IMR-90 (cell line): ENCODE data around the gene OSBPL6. TPM values are rescaled to one million over a fixed set of nuclear protein-coding genes. Genes with fewer than 3 reads are reported as not detected.

Source experiments
- ATAC-seq: fragments of 200-7000 bp; cut with Tn5 transposase; 2 replicates; pipeline ENCODE4 v1.9.1; 2020; ENCODE audit warnings: low read depth, mild to moderate bottlenecking, moderate library complexity
- BruUV-seq: library from RNA; stranded (reverse); fragments of 400-500 nt; replicated peaks from 2 replicates; lab custom pipeline; 2021; lab: Mats Ljungman, UMichigan
- CTCF ChIA-PET: fragments of 300-600 bp; formaldehyde crosslinking; extraction: SDS; loops from one replicate; lab custom pipeline; 2021; ENCODE audit warnings: antibody characterized with exemption; lab: Yijun Ruan, JAX
- POLR2A ChIA-PET: fragments of 300-600 bp; sonication (Branson Sonifier 250); formaldehyde crosslinking; loops from one replicate; lab custom pipeline; 2022; ENCODE audit warnings: antibody characterized with exemption; ENCODE audit not compliant: unreplicated experiment; lab: Charles Lee
- DNase-seq: peaks from one replicate; pipeline ENCODE4 v3.0.0; 2013
- H2AFZ ChIP-seq: replicated peaks from 2 replicates; pipeline ENCODE3; 2013; ENCODE audit warnings: low read length, mild to moderate bottlenecking; ENCODE audit not compliant: poor library complexity
- H2AK5ac ChIP-seq: 2 replicates; pipeline ENCODE4 v1.6.1; 2013; ENCODE audit warnings: low read depth, low read length, inconsistent platforms
- H2AK9ac ChIP-seq: replicated peaks from 2 replicates; pipeline ENCODE3; 2013; ENCODE audit warnings: mild to moderate bottlenecking, low read depth, low read length, moderate library complexity; ENCODE audit not compliant: poor library complexity
- H2BK120ac ChIP-seq: 2 replicates; pipeline ENCODE4 v1.6.1; 2013; ENCODE audit warnings: low read depth, low read length, inconsistent platforms
- H2BK15ac ChIP-seq: 3 replicates; pipeline ENCODE4 v1.6.1; 2013; ENCODE audit warnings: low read depth, low read length, inconsistent platforms
- H2BK20ac ChIP-seq: 2 replicates; pipeline ENCODE4 v1.6.1; 2013; ENCODE audit warnings: low read depth, mild to moderate bottlenecking, inconsistent platforms, low read length, moderate library complexity
- H2BK5ac ChIP-seq: 2 replicates; pipeline ENCODE4 v1.6.1; 2013; ENCODE audit warnings: mild to moderate bottlenecking, low read depth, low read length, inconsistent platforms; ENCODE audit not compliant: poor library complexity, severe bottlenecking
- H3K14ac ChIP-seq: replicated peaks from 2 replicates; pipeline ENCODE4 v1.6.1; 2013; ENCODE audit warnings: low read depth, low read length, inconsistent platforms
- H3K18ac ChIP-seq: 2 replicates; pipeline ENCODE4 v1.6.1; 2013; ENCODE audit warnings: low read depth, low read length, control low read depth
- H3K23ac ChIP-seq: 2 replicates; pipeline ENCODE4 v1.6.1; 2013; ENCODE audit warnings: low read depth, low read length, inconsistent platforms
- H3K27ac ChIP-seq: 2 replicates; pipeline ENCODE4 v1.5.1; 2013; ENCODE audit warnings: mild to moderate bottlenecking, control low read depth, low read length; ENCODE audit not compliant: insufficient read depth
- H3K27me3 ChIP-seq: 2 replicates; pipeline ENCODE4 v1.6.1; 2013; ENCODE audit warnings: low read length; ENCODE audit not compliant: control insufficient read depth, insufficient read depth
- H3K36me3 ChIP-seq: 2 replicates; pipeline ENCODE4 v1.6.1; 2013; ENCODE audit warnings: low read length, mixed read lengths; ENCODE audit not compliant: control insufficient read depth, insufficient read depth
- H3K4ac ChIP-seq: 2 replicates; pipeline ENCODE4 v1.6.1; 2013; ENCODE audit warnings: low read depth, low read length, inconsistent platforms
- H3K4me1 ChIP-seq: 2 replicates; pipeline ENCODE4 v1.6.1; 2013; ENCODE audit warnings: low read length, mixed read lengths; ENCODE audit not compliant: control insufficient read depth, insufficient read depth
- H3K4me2 ChIP-seq: 2 replicates; pipeline ENCODE4 v1.6.1; 2013; ENCODE audit warnings: low read depth, mild to moderate bottlenecking, control low read depth, low read length, moderate library complexity
- H3K4me3 ChIP-seq: 2 replicates; pipeline ENCODE4 v1.5.1; 2013; ENCODE audit warnings: low read depth, mild to moderate bottlenecking, control low read depth, low read length, moderate library complexity; ENCODE audit not compliant: insufficient read depth
- H3K56ac ChIP-seq: 2 replicates; pipeline ENCODE4 v1.6.1; 2013; ENCODE audit warnings: low read length, inconsistent platforms; ENCODE audit not compliant: insufficient read depth; ENCODE audit errors: extremely low read depth
- H3K79me1 ChIP-seq, 2 experiments: 2 replicates each; pipeline ENCODE4 v1.6.1; 2013; ENCODE audit warnings: low read length in 2 of 2, inconsistent platforms in 1 of 2, low read depth in 1 of 2
- H3K9ac ChIP-seq: 2 replicates; pipeline ENCODE4 v1.6.1; 2013; ENCODE audit warnings: low read depth, low read length, control low read depth
- H3K9me1 ChIP-seq: 2 replicates; pipeline ENCODE4 v1.6.1; 2013; ENCODE audit warnings: low read length, inconsistent platforms; ENCODE audit not compliant: insufficient read depth
- H3K9me3 ChIP-seq: 2 replicates; pipeline ENCODE4 v1.6.1; 2013; ENCODE audit warnings: low read length; ENCODE audit not compliant: control insufficient read depth, insufficient read depth
- H4K20me1 ChIP-seq: 2 replicates; pipeline ENCODE4 v1.6.1; 2013; ENCODE audit warnings: low read length, inconsistent platforms; ENCODE audit not compliant: insufficient read depth
- H4K5ac ChIP-seq: 2 replicates; pipeline ENCODE4 v1.6.1; 2013; ENCODE audit warnings: mild to moderate bottlenecking, low read depth, low read length, control low read depth
- H4K8ac ChIP-seq, 2 experiments: 2 replicates each; pipeline ENCODE4 v1.6.1; 2013; ENCODE audit warnings: low read depth in 2 of 2, low read length in 2 of 2, control low read depth in 1 of 2, inconsistent platforms in 1 of 2
- H4K91ac ChIP-seq: 2 replicates; pipeline ENCODE4 v1.6.1; 2013; ENCODE audit warnings: low read depth, low read length, inconsistent platforms; ENCODE audit not compliant: insufficient read depth
- CHD1 ChIP-seq: IDR thresholded peaks from 2 replicates; pipeline ENCODE4 v1.6.1; 2012; ENCODE audit warnings: low read depth, low read length, improper control_type of control experiment
- FOS ChIP-seq: fragments of 150-350 bp; IDR thresholded peaks from 2 replicates; pipeline ENCODE4 v1.6.1; 2016; ENCODE audit warnings: low read depth, low read length
- MXI1 ChIP-seq: IDR thresholded peaks from 2 replicates; pipeline ENCODE4 v1.6.1; 2012; ENCODE audit warnings: low read depth, mild to moderate bottlenecking, low read length, moderate library complexity, borderline replicate concordance
- NFE2L2 ChIP-seq: fragments of 150-350 bp; IDR thresholded peaks from 2 replicates; pipeline ENCODE4 v1.6.1; 2016; ENCODE audit warnings: low read depth, mild to moderate bottlenecking, low read length
- RAD21 ChIP-seq: IDR thresholded peaks from 2 replicates; pipeline ENCODE4 v1.6.1; 2012; ENCODE audit warnings: low read length, improper control_type of control experiment
- RFX5 ChIP-seq: IDR thresholded peaks from 2 replicates; pipeline ENCODE4 v1.8.0; 2012; ENCODE audit warnings: low read depth, mild to moderate bottlenecking, low read length, moderate library complexity
- WGBS, 2 experiments: methylation state at CpG; one replicate each; pipeline versions ENCODE4 v1.1.5 to v1.1.7; 2013; ENCODE audit warnings: missing lambda C conversion rate in 2 of 2; ENCODE audit not compliant: insufficient read length in 1 of 2; ENCODE audit errors: extremely low coverage in 2 of 2; 5-methylcytosine and 5-hydroxymethylcytosine counted together
- dilution Hi-C: fragments of 300-500 bp; cut with HindIII; formaldehyde crosslinking; loops from one replicate; pipeline ENCODE4 v1.14.3; 2018; ENCODE audit warnings: low sequenced_read_pairs; ENCODE audit not compliant: unreplicated experiment
- in situ Hi-C: fragments of 300-500 bp; cut with MboI; formaldehyde crosslinking; loops from 3 replicates; pipeline ENCODE4 v1.14.3; 2019; ENCODE audit warnings: low sequenced_read_pairs, inconsistent platforms, mixed read lengths
- intact Hi-C: fragments of 100-400 bp; cut with micrococcal nuclease; formaldehyde crosslinking; loops from 2 replicates; pipeline ENCODE4 v1.10.0; 2022
- polyA plus RNA-seq, 3 experiments: library from polyadenylated mRNA; depleted of rRNA; stranded (reverse); fragments of >200 nt; gene quantifications; 2 replicates each; pipeline ENCODE4 v1.2.3, GENCODE V29; 2012; ENCODE audit warnings: low replicate concordance in 1 of 3
- total RNA-seq: library from RNA; depleted of rRNA; stranded (reverse); fragments of >200 nt; gene quantifications from 2 replicates; pipeline ENCODE4 v1.2.3, GENCODE V29; 2012
- TF ChIP-seq, protein P1 (sequence below): fragments of 150-350 bp; IDR thresholded peaks from 2 replicates; pipeline ENCODE4 v1.6.1; 2017; ENCODE audit warnings: mild to moderate bottlenecking, antibody characterized with exemption, low read length, low read depth
- TF ChIP-seq, protein P2 (sequence below): conservative IDR thresholded peaks from 2 replicates; pipeline ENCODE4 v1.5.1; 2012; ENCODE audit warnings: mild to moderate bottlenecking, low read depth, low read length, improper control_type of control experiment

The OSBPL6 gene
- total and polyA plus RNA-seq, 2 of the 4 experiments (the other 2 are of a cell fraction): 3.2 to 3.7 TPM

DNA sequence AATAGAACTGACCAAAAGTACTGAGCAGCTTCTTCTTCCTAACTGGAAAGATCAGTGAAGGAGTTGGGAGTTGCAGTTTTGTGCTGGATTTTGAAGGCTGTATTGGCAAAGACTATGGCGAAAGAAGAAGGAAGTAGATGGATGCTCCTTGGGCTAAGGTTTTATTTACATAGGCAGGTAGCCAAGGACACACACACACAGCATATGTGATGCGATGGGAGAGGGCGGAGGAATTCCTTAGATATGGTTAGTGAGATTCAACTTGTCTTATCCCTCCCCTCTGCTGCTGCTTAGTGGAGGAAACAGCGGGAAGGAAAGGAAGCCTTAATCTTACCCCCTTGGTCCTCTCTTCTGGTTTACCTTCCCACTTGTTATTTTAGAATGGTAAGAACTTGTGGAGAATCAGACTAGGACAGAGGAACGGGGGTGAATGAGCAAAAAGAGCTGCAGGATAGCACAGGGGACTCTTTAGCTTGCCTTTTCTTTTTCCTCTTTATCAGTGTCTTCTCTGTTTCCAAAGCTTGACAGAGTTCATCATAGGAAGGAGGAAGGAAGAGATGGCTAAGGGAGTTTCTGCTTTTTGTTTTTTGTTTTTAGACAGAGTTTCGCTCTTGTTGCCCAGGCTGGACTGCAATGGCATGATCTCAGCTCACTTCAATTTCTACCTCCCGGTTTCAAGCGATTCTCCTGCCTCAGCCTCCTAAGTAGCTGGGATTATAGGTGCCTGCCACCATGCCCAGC is 87.9 kb downstream of the OSBPL6 start:
- Histone ChIP-seq H3K14ac (0 out of 2 replicates have a peak overlapping the region, but pooled peaks have one; percentile 25), H3K79me1 (peaks cover 2 to 6% of the 10 kb centered on the region in 2 experiments; a peak in 1 of 4 replicates), H4K5ac (no peak overlapping the region), H3K4me2 (no peak overlapping the region), H3K4me3 (no peak overlapping the region), H4K91ac (no peak overlapping the region), H2BK20ac (no peak overlapping the region), H3K4ac (no peak overlapping the region), H2BK15ac (no peak overlapping the region), H2BK5ac (no peak overlapping the region), H3K9me1 (peaks cover 9% of the 10 kb centered on the region), H4K20me1 (no peaks in the 10 kb centered on the region), H3K9ac (no peak overlapping the region), H2AK5ac (no peak overlapping the region), H4K8ac (no peak overlapping the region), H2BK120ac (no peak overlapping the region), H2AK9ac (no peak overlapping the region), H3K4me1 (no peaks in the 10 kb centered on the region), H3K27ac (no peak overlapping the region), H3K56ac (no peak overlapping the region), H3K36me3 (no peaks in the 10 kb centered on the region), H2AFZ (peak overlapping the region; percentile 13), H3K23ac (peak overlapping the region; percentile 16; the same call in 1 of the 2 replicates), H3K27me3 (no peaks in the 10 kb centered on the region), H3K18ac (no peak overlapping the region), H3K9me3 (no peaks in the 10 kb centered on the region)
- intact Hi-C loops: no loop called here
- CTCF ChIA-PET: no interaction called here
- in situ Hi-C loops: no loop called here
- POLR2A ChIA-PET: no interaction called here
- TF ChIP-seq CHD1 (no peak), RFX5 (no peak), NFE2L2 (no peak), RAD21 (no peak), FOS (no peak), MXI1 (no peak)
- TF ChIP-seq, protein P1, sequence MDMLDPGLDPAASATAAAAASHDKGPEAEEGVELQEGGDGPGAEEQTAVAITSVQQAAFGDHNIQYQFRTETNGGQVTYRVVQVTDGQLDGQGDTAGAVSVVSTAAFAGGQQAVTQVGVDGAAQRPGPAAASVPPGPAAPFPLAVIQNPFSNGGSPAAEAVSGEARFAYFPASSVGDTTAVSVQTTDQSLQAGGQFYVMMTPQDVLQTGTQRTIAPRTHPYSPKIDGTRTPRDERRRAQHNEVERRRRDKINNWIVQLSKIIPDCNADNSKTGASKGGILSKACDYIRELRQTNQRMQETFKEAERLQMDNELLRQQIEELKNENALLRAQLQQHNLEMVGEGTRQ: no peak
- TF ChIP-seq, protein P2, sequence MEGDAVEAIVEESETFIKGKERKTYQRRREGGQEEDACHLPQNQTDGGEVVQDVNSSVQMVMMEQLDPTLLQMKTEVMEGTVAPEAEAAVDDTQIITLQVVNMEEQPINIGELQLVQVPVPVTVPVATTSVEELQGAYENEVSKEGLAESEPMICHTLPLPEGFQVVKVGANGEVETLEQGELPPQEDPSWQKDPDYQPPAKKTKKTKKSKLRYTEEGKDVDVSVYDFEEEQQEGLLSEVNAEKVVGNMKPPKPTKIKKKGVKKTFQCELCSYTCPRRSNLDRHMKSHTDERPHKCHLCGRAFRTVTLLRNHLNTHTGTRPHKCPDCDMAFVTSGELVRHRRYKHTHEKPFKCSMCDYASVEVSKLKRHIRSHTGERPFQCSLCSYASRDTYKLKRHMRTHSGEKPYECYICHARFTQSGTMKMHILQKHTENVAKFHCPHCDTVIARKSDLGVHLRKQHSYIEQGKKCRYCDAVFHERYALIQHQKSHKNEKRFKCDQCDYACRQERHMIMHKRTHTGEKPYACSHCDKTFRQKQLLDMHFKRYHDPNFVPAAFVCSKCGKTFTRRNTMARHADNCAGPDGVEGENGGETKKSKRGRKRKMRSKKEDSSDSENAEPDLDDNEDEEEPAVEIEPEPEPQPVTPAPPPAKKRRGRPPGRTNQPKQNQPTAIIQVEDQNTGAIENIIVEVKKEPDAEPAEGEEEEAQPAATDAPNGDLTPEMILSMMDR: no peak
- DNase-seq (peak; percentile 84), ATAC-seq (peak; percentile 43; the same call in 1 of the 2 replicates)
- dilution Hi-C loops: no loop called here
- no CpG with 5 or more reads among the region's 8 CpGs for WGBS, 2 experiments
- BruUV-seq: no TSS peak
